Measurements from ENCODE around the gene NFATC2.

GRCh38 chr20:51439160-51439689 is 103.3 kb downstream of the NFATC2 start:
- TF ChIP-seq GABPA (IDR thresholded peaks at IDR 0.05; ENCODE audit: borderline replicate concordance, insufficient read depth, low read length) (no peak), TCF12 (IDR thresholded peaks at IDR 0.05; ENCODE audit: low read depth, low read length) (no peak)
